ENCODE data around the gene HAGHL.

HAGHL gene

GRCh38 chr16:722835-723633 lies 3.9 kb upstream of the HAGHL start:
- no peak for DNase-seq

- DNase-seq, result no peak
Observed at GRCh38 chr16:723695-724094, 3.2 kb upstream of the HAGHL start.

GRCh38 chr16:724188-725040 lies 2.5 kb upstream of the HAGHL start:
- no peak for DNase-seq

GRCh38 chr16:725041-725376 lies 1.9 kb upstream of the HAGHL start:
- DNase-seq, result no peak

- no peak for DNase-seq
Observed at GRCh38 chr16:725463-726187, 1.3 kb upstream of the HAGHL start.

- no peak for DNase-seq
Observed at GRCh38 chr16:726188-726437, 793 bp upstream of the HAGHL start.

- peak; percentile 14 for DNase-seq
Observed at GRCh38 chr16:727291-727977, 528 bp downstream of the HAGHL start.

- DNase-seq, result peak; percentile 62
Observed at GRCh38 chr16:728131-728889, 1.4 kb downstream of the HAGHL start.

- DNase-seq, result no peak
Observed at GRCh38 chr16:728890-729744, 2.2 kb downstream of the HAGHL start.

- no peak for DNase-seq
Observed at GRCh38 chr16:729768-730665, 3.1 kb downstream of the HAGHL start.

- DNase-seq, result no peak
Observed at GRCh38 chr16:730666-731509, 4.0 kb downstream of the HAGHL start.

- DNase-seq, result no peak
Observed at GRCh38 chr16:732332-732731, 5.4 kb downstream of the HAGHL start.

- no peak for DNase-seq
Observed at GRCh38 chr16:732936-733335, 6.0 kb downstream of the HAGHL start.

- no peak for DNase-seq
Observed at GRCh38 chr16:733382-734207, 6.7 kb downstream of the HAGHL start.

- no peak for DNase-seq
Observed at GRCh38 chr16:734208-734980, 7.5 kb downstream of the HAGHL start.

- DNase-seq, result no peak
Observed at GRCh38 chr16:734981-735881, 8.3 kb downstream of the HAGHL start.
